ENCODE results near the gene PLB1.
"Not testable (repeated sequence)": the region's sequence is repeated elsewhere in the genome, so short reads cannot be mapped to it uniquely, and the experiment has no call there.

DNA sequence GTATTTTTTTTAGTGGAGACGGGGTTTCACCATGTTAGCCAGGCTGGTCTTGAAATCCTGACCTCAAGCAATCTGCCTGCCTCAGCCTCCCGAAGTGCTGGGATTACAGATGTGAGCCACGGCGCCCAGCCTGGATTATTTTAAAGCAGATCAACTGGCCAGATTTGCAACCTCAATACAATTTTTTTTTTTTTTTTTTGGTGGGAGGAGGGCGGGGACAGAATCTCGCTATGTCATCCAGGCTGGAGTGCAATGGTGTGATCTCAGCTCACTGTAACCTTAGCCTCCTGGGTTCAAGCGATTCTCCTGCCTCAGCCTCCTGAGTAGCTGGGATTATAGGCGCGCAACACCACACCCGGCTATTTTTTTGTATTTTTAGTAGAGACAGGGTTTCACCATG lies 54.5 kb downstream of the PLB1 start:
- not testable (repeated sequence) for TF ChIP-seq POLR2A (IDR thresholded peaks at IDR 0.05; ENCODE audit: low read length); HOXB5 (CRISPR knock-in tag; IDR thresholded peaks at IDR 0.05); CHD2 (IDR thresholded peaks at IDR 0.05; ENCODE audit: low read length, partially characterized antibody); EP300 (IDR thresholded peaks at IDR 0.05); CHD4 (IDR thresholded peaks at IDR 0.05; ENCODE audit: borderline replicate concordance); CTCF (IDR thresholded peaks at IDR 0.05); POLR2AphosphoS2 (conservative IDR thresholded peaks at IDR 0.05; ENCODE audit: low read length); KDM1A (IDR thresholded peaks at IDR 0.05; ENCODE audit: low read depth); CBX8 (IDR thresholded peaks at IDR 0.05); EHMT2 (IDR thresholded peaks at IDR 0.05; ENCODE audit: low read depth)
- TF ChIP-seq, protein P1, sequence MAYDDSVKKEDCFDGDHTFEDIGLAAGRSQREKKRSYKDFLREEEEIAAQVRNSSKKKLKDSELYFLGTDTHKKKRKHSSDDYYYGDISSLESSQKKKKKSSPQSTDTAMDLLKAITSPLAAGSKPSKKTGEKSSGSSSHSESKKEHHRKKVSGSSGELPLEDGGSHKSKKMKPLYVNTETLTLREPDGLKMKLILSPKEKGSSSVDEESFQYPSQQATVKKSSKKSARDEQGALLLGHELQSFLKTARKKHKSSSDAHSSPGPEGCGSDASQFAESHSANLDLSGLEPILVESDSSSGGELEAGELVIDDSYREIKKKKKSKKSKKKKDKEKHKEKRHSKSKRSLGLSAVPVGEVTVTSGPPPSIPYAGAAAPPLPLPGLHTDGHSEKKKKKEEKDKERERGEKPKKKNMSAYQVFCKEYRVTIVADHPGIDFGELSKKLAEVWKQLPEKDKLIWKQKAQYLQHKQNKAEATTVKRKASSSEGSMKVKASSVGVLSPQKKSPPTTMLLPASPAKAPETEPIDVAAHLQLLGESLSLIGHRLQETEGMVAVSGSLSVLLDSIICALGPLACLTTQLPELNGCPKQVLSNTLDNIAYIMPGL (CRISPR knock-in tag; IDR thresholded peaks at IDR 0.05; ENCODE audit: borderline replicate concordance): not testable (repeated sequence)
- TF ChIP-seq, protein P2, sequence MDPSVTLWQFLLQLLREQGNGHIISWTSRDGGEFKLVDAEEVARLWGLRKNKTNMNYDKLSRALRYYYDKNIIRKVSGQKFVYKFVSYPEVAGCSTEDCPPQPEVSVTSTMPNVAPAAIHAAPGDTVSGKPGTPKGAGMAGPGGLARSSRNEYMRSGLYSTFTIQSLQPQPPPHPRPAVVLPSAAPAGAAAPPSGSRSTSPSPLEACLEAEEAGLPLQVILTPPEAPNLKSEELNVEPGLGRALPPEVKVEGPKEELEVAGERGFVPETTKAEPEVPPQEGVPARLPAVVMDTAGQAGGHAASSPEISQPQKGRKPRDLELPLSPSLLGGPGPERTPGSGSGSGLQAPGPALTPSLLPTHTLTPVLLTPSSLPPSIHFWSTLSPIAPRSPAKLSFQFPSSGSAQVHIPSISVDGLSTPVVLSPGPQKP (IDR thresholded peaks at IDR 0.05; ENCODE audit: low read depth, low read length): not testable (repeated sequence)

All from A549 (cell line).